NCI-H510A (cell line): ENCODE results near the gene BBLN.
A peak's percentile ranks its signal among the peaks of the same experiment; 100 is the strongest.

Source experiments
- DNase-seq: peaks from one replicate; lab custom pipeline; 2025; lab: John Stamatoyannopoulos, UW

The BBLN gene

GRCh38 chr9:128191406-128192046 is 31.5 kb downstream of the BBLN start, which contains the start of gene CIZ1:
CIZ1 (minus strand) TSS chr9:128191572; CDS start chr9:128190857, 715 bp downstream.
- DNase-seq = peak; percentile 39

- peak; percentile 93 for DNase-seq
These were observed 32.7 kb downstream of the BBLN start for GRCh38 chr9:128192601-128193371.

GRCh38 chr9:128193469-128194096 is 33.5 kb downstream of the BBLN start:
- DNase-seq = no peak

- no peak for DNase-seq
These were observed 41.6 kb downstream of the BBLN start for GRCh38 chr9:128201441-128202369.

- no peak for DNase-seq
These were observed 42.6 kb downstream of the BBLN start for GRCh38 chr9:128202648-128203023.

- peak; percentile 39 for DNase-seq
These were observed 43.1 kb downstream of the BBLN start, which contains the start of gene DNM1 for GRCh38 chr9:128203024-128203706. DNM1 (plus strand) TSS chr9:128203379; CDS start chr9:128203471, 92 bp downstream.

- DNase-seq = peak; percentile 64
These were observed 43.9 kb downstream of the BBLN start for GRCh38 chr9:128203707-128204551.

- DNase-seq = no peak
These were observed 44.8 kb downstream of the BBLN start for GRCh38 chr9:128204858-128205257.

GRCh38 chr9:128205296-128205944 is 45.4 kb downstream of the BBLN start:
- no peak for DNase-seq

GRCh38 chr9:128206484-128206883 is 46.4 kb downstream of the BBLN start:
- DNase-seq = no peak

GRCh38 chr9:128206916-128207910 is 47.1 kb downstream of the BBLN start:
- no peak for DNase-seq

GRCh38 chr9:128208386-128208785 is 48.3 kb downstream of the BBLN start:
- DNase-seq = no peak

GRCh38 chr9:128208946-128209669 is 49.0 kb downstream of the BBLN start:
- DNase-seq = no peak

- no peak for DNase-seq
These were observed 51.3 kb downstream of the BBLN start for GRCh38 chr9:128211186-128211980.

- DNase-seq = no peak
These were observed 51.9 kb downstream of the BBLN start for GRCh38 chr9:128211981-128212281.
